ENCODE results near the gene SMYD1.

The SMYD1 gene

DNA sequence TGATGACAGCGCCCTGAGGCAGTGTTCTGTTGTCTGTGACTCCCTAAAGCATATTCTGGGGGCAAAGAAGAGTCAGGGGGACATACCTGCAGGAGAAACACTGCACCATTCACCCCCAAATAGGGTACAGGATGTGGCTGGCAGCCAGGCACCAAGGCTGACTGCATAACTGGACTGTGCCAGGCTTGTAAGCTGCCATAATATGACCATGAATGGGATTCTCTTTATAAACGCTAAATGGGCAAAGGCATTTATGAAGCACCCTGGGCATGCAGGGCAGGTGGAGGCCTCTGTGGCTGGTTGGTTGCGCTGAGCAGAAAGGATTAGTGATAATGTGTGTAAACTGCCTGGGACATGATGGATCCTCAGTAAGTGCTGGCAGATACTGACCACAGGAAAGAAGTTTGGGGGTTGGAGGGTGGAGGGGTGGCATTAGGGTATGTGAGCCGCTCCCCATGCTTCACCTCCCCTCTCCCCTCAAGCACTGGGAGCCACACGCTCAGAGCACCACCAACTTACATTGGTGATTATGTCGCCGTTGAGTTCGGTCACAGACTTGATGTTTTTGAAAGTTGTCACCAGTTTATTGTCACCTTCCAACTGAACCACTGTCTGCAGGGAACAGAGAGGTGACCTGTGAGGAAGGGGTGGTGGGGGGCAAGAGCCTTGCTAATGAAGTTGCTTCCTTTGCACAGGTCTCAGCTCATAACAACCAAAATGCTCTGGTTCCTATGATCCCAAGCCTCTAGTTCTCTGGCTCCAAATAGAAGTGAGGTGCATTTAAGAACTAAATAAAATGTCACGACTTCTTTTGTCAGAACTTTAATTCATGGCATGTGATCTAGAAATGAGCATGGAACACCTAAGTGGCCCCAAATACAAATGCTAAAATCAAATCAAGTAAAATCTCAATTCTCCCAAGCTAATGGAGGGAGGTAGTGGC is 56.6 kb downstream of the SMYD1 start:
- no peak for DNase-seq

- DNase-seq: no peak
Observed at GRCh38 chr2:88125344-88125923, 57.8 kb downstream of the SMYD1 start.

DNA sequence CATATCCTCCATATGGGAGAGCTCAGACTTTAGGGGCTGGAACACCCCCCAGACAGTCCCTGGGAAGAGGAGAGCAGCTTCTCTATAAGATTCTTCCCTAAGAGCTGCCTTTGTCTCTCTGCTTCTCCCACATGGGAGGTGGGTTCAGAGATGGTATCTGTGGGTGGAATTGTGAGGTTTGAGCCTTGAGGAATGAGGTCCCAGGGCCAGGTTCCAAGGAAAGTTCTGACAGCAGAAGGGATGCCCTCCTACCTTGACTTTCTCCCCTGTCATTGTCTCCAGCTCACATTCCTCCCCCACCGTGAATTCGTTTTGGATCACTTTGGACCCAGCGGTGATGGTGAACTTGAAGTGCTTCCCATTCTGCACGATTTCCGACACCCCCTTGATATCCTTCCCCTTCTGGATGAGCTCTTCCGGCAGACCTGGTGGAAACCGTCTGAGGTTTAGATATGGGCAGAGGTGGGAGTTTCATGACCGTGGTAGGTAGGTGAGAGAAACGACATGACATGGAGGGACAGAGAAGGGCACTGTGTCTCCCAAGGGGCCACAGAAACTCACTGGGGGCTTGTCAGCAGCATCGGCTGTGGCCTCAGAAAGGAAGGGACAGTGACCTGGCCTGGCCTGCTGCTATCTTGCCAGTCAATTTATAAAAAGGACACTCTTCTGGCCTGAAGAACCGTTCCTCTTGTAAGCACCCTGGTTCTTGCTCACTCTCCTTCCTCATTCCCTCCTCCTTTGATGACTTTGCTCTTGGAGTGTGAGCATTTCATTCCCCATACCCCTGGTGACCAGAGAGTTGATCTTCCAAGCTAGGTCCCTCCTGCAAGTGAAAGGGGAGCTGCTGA is 58.5 kb downstream of the SMYD1 start:
- DNase-seq: no peak

DNA sequence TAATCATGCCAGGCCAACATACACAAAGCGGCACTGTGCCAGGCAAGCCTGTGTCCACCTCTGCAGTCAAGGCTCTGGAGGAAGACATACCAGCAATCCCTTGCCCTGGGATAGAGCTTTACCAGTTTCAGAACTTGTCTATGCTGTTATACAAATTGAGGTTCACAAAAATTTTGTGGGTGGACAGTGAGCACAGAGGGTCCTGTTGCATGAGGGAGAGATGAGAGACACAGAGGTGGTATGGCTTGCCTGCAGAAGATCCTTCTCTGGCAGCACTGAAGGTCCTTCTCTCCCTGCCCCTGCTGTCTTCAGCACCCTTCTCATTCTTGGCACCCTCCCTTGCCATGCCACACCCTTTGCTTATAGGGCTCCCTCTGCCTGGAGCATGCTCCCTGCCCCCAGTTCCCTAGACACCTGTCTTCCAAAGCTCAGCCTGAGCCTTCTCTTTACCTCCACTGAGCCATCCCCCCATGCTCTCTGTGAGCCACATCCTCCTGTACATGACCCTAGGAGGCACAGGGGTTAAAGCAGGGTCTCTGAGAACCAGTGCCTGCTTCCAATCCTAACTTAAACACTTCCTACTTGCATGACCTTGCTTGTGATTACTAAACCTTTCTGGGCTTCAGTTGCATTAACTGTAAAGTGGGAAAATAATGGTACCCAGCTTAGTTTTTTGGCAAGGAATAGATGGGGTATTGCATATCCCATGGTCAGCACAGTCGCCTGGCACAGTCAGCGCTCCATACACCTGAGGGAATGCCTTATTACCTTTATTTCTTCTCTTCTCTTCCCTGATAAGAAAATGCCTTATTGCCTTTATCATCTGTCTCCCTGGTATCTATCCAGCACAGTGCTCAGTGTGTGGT is 59.4 kb downstream of the SMYD1 start:
- DNase-seq: no peak

- no peak for DNase-seq
Observed at GRCh38 chr2:88127638-88127887, 59.9 kb downstream of the SMYD1 start.

GRCh38 chr2:88127888-88128653 is 60.4 kb downstream of the SMYD1 start, which contains the start of gene FABP1:
Gene FABP1, minus strand, starts transcription at chr2:88128062. Its CDS starts 45 bp downstream, at chr2:88128017.
- DNase-seq: no peak

DNA sequence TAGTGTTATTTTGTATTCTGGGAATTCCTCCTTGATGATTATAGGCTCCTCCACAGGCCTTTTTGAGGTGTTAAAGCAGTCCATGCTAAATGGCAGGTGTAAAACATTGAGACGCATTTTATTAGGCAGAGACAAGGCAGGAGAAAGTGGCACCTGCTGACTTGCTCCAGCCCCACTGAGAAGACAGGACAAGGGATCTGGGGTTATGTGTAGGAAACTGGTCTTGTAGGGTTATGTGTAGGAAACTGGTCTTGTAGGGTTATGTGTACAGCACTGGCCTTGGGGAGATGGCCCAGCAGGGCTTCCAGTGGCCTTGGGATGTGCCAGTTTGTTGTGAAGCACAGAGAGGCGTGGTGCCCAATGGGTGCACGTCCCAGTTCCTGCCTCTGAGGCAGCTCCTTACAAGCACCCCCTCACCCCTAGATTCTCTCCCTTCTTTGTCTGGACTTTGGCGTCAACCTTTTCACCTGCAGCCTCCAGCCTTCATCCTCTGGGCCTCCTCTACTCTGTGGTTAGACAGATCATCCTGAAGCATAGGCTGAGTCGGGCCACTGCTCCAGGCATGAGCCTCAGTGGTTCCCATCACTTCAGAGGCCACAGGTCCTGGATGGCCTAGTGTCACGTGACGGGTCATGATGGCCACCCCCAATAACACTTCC is 61.2 kb downstream of the SMYD1 start:
- DNase-seq: no peak

- DNase-seq: no peak
Observed at GRCh38 chr2:88129313-88129959, 61.8 kb downstream of the SMYD1 start.

DNA sequence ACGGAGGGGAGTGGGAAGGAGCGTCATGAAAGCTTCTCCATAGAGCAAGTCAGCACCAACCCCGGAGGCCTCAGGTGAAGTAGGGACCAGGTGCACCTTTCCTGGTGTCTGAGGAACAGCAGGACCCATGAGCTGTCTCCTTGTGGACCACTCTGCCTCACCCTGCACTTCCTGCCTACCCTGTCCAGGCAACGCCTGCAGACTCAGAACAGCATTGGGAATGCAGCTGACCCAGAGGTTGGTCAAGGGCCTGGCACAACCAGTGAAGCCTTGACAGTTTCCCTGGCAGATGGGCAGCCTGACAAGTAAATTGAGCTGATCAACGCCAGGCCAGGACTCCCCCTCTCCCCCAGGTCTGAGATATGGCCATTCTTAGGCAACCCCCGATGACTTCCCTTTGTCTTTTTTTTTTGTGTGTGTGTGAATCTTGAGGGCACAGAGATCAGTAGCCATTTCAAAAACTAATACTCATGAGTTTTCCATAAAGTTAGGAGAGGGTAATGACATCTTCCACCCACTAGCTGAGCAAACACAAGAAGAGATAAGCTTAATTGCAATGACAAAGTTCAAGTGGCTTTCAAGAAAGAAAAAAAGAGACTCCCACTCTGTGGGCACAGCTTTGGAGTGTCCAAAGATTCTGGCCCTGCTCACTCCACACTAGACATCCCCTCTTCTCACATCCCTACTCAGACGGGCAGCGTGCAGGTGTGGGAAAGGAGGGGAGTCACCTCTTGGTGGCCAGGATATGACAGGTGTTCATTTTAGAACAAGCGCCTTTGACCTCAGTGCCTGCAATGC is 63.8 kb downstream of the SMYD1 start:
- DNase-seq: no peak

DNA sequence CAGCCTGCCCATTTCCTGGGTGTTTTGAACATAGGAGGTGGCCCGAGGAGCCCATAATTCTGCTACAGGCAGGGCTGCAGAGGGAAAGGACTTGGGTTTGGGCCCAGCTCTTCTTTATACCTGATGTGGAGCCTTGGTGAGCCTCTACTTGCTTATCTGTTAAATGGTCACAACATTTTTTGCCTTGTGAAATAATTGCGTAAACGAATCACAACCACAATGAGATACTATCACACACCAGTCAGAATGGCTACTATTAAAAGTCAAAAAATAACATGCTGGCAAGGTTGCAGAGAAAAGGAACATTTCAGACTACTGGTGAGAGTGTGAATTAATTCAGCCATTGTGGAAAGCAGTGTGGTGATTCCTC is 64.4 kb downstream of the SMYD1 start:
- no peak for DNase-seq

GRCh38 chr2:88133875-88134274 is 66.2 kb downstream of the SMYD1 start:
- no peak for DNase-seq

DNA sequence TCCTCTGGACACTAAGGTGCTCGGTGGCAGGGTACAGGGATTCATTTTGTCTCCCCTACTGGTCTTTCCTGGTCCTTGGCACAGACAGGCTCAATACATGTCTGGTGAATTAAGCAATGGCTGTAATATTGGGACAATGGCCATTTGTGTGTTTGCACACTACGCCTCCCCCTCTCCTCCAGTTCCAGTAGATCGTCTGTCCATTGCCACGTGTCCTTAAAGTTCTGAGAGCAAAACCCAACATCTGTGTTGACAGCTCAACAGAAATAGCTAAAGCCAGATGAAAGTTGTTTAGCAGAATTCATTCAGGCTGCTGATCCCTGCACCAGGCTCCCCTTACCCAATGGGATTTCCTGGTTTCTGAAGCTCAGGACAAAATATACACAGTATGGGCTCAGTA is 69.2 kb downstream of the SMYD1 start:
- no peak for DNase-seq

DNA sequence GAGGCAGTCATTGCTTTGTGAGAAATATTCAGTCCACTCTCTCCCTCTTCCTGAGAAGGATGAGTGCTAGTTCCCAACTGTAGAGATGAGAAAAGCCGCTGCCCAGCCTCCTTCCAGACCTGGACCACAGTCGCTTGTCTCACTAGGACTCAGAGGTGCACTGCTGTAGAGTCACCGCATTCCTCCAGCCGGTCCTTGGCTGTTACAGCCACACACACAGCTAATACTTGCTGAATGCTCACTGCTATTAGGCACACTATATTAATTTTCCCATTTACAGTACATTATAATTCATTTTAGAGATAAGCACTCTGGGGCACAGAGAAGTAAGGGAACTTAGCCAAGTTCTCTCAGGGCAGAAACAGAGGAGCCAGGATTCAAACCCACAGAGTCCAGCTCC is 70.2 kb downstream of the SMYD1 start:
- DNase-seq: no peak

- no peak for DNase-seq
Observed at GRCh38 chr2:88139203-88139702, 71.6 kb downstream of the SMYD1 start.

- no peak for DNase-seq
Observed at GRCh38 chr2:88139804-88140203, 72.2 kb downstream of the SMYD1 start.

DNA sequence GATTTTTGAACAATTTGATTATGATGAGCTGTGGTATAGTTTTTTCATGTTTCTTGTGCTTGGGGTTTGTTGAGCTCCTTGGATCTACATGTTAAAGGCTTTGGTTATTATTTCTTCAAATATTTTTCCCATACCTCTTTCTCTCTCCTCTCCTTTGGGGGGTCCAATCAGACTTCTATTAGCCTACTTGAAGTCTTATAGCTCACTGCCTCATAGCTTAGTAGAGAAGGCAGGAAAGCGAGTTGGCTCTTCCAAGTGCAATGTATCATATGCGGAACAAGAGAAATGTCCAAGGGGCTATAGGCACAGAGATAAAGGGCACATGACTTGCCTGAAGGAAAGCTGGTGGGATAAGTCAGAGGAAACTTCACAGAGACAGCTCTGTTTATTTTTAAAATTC is 74.3 kb downstream of the SMYD1 start:
- DNase-seq: no peak

- DNase-seq: no peak
Observed at GRCh38 chr2:88144271-88144670, 76.6 kb downstream of the SMYD1 start.

- DNase-seq: no peak
Observed at GRCh38 chr2:88144914-88145497, 77.4 kb downstream of the SMYD1 start.

DNA sequence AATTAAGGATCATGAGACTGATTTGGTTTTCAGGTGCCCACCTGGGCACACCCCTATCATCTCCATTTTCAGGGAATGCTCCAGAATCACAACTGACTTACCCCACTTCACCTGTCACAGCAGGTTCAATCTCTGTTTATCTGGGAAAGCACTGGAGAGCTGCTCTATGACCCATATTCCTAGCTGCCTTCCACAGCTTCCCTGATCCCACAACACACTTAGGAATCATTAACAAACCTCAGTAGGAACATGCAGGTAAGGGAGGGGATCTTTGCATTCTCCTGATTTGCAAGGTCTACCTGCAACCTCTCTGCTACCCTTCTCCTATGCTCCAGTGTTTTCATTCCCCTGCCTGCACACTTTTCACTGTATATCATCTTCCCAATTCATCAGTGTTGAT is 79.0 kb downstream of the SMYD1 start:
- no peak for DNase-seq

Data from activated gamma-delta T cell treated with Interleukin-2 at 50 U/mL for 16 hours (primary cell).